WERI-Rb-1 (cell line): Measurements from ENCODE around the gene DNAH7.
"Not testable (repeated sequence)": the region's sequence is repeated elsewhere in the genome, so short reads cannot be mapped to it uniquely, and the experiment has no call there.

Experiments used
- DNase-seq: peaks from one replicate; pipeline ENCODE4 v3.0.0-alpha.2; 2020
- H3K27ac ChIP-seq: fragments of 250-450 bp; sonication (Bioruptor Pico); 2 replicates; pipeline ENCODE4 v1.5.1; 2020; ENCODE audit warnings: mild to moderate bottlenecking, moderate library complexity
- H3K27me3 ChIP-seq: fragments of 250-450 bp; sonication (Bioruptor Pico); 2 replicates; pipeline ENCODE4 v1.5.1; 2021; ENCODE audit warnings: mild to moderate bottlenecking, low read depth, moderate library complexity; ENCODE audit not compliant: insufficient read depth, severe bottlenecking
- H3K36me3 ChIP-seq: fragments of 250-450 bp; sonication (Bioruptor Pico); 2 replicates; pipeline ENCODE4 v1.5.1; 2020; ENCODE audit warnings: mild to moderate bottlenecking, moderate library complexity
- H3K4me3 ChIP-seq: 2 replicates; pipeline ENCODE4 v1.5.1; 2011; ENCODE audit warnings: low read depth, mild to moderate bottlenecking, control low read depth, low read length
- H3K9me3 ChIP-seq: fragments of 250-450 bp; sonication (Bioruptor Pico); 2 replicates; pipeline ENCODE4 v1.5.1; 2021; ENCODE audit warnings: mild to moderate bottlenecking, moderate library complexity; ENCODE audit not compliant: severe bottlenecking
- TF ChIP-seq, protein P1 (sequence below): IDR thresholded peaks from 2 replicates; pipeline ENCODE4 v1.5.1; 2011; ENCODE audit warnings: low read depth, mild to moderate bottlenecking, control low read depth, inconsistent platforms, low read length

DNAH7 gene

DNA sequence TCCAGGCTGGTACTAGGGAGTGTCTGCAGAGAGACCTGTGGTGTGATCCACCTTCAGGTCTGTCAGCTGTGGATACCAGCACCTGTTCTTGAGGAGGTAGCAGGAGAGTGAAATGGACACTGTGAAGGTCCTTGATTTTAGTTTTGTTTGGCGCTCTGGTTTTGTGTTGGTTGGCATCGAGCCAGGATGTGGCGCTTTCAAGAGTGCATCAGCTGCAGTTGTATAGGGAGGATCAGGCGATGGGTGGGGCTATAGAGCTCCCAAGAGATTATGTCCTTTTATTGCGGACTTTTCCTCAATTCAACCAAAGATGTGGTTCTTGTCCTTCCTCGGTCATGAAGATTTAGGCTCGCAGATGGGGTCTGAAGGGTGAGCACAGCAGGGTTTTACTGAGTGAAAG lies 374.1 kb downstream of the DNAH7 start:
- no peak for DNase-seq
- Histone ChIP-seq H3K27me3 (no peaks in the 10 kb centered on the region), H3K36me3 (no peaks in the 10 kb centered on the region), H3K9me3 (no peaks in the 10 kb centered on the region), H3K27ac (no peak overlapping the region), H3K4me3 (no peak overlapping the region)
- TF ChIP-seq, protein P1, sequence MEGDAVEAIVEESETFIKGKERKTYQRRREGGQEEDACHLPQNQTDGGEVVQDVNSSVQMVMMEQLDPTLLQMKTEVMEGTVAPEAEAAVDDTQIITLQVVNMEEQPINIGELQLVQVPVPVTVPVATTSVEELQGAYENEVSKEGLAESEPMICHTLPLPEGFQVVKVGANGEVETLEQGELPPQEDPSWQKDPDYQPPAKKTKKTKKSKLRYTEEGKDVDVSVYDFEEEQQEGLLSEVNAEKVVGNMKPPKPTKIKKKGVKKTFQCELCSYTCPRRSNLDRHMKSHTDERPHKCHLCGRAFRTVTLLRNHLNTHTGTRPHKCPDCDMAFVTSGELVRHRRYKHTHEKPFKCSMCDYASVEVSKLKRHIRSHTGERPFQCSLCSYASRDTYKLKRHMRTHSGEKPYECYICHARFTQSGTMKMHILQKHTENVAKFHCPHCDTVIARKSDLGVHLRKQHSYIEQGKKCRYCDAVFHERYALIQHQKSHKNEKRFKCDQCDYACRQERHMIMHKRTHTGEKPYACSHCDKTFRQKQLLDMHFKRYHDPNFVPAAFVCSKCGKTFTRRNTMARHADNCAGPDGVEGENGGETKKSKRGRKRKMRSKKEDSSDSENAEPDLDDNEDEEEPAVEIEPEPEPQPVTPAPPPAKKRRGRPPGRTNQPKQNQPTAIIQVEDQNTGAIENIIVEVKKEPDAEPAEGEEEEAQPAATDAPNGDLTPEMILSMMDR = no peak

DNA sequence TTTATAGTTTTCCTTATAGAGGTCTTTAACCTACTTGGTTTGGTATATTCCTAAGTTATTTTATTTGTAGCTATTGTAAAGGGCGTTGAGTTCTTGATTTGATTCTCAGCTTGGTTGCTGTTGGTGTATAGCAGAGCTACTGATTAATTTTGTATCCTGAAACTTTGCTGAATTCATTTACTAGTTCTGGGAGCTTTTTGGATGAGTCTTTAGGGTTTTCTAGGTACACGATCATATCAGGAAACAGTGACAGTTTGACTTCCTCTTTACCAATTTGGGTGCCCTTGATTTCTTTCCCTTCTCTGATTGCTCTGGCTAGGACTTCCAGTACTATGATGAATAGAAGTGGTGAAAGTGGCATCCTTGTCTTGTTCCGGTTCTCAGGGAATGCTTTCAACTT lies 376.1 kb downstream of the DNAH7 start:
- not testable (repeated sequence) for H3K4me3 ChIP-seq, H3K9me3 ChIP-seq, DNase-seq, H3K27me3 ChIP-seq, H3K27ac ChIP-seq, H3K36me3 ChIP-seq
